ENCODE data around the gene EPB41L3. TPM values are rescaled to one million over a fixed set of nuclear protein-coding genes. Genes with fewer than 3 reads are reported as not detected.

The EPB41L3 gene
- total RNA-seq, 2 experiments from 2014 or later: not detected

- H3K36me3 ChIP-seq (ENCODE audit: insufficient read depth, low read length): no peaks in the 10 kb centered on the region
- ChIA-PET CTCF (ENCODE audit: unreplicated experiment) (no interaction called here), POLR2A (no interaction called here)
- H2AFZ ChIP-seq (ENCODE audit: low read length): no peak overlapping the region
- H3K79me2 ChIP-seq (ENCODE audit: insufficient read depth, low read depth, low read length): no peaks in the 10 kb centered on the region
- H3K4me3 ChIP-seq (ENCODE audit: low read depth, low read length, poor library complexity, severe bottlenecking): no peak overlapping the region
- TF ChIP-seq CTCF (conservative IDR thresholded peaks at IDR 0.05; ENCODE audit: low read length) (no peak), EZH2phosphoT487 (IDR thresholded peaks at IDR 0.05; ENCODE audit: borderline replicate concordance, low read depth, low read length) (no peak)
- H3K4me2 ChIP-seq (ENCODE audit: low read length): no peak overlapping the region
- DNase-seq (ENCODE audit: low spot score): no peak
- intact Hi-C loops (cut with micrococcal nuclease; ENCODE audit: unreplicated experiment): no loop called here
- no peak overlapping the region for H3K27ac ChIP-seq (ENCODE audit: low read depth, low read length, poor library complexity, severe bottlenecking)
- H3K9me2 ChIP-seq (ENCODE audit: insufficient read depth, low read length): no peaks in the 10 kb centered on the region
- no peaks in the 10 kb centered on the region for H4K20me1 ChIP-seq (ENCODE audit: insufficient read depth, low read length)
- BruUV-seq (replicated peaks): no TSS peak
- H3K4me1 ChIP-seq (ENCODE audit: insufficient read depth, low read length, poor library complexity, severe bottlenecking): no peaks in the 10 kb centered on the region
- no peaks in the 10 kb centered on the region for H3K9me3 ChIP-seq (ENCODE audit: low read length)
Measured at GRCh38 chr18:5542515-5543035, 1.2 kb downstream of the EPB41L3 start.

- no peak overlapping the region for H2AFZ ChIP-seq (ENCODE audit: low read length)
- H3K9me3 ChIP-seq (ENCODE audit: low read length): no peaks in the 10 kb centered on the region
- H3K27ac ChIP-seq (ENCODE audit: low read depth, low read length, poor library complexity, severe bottlenecking): no peak overlapping the region
- intact Hi-C loops (cut with micrococcal nuclease; ENCODE audit: unreplicated experiment): no loop called here
- no TSS peak for BruUV-seq (replicated peaks)
- no peaks in the 10 kb centered on the region for H3K36me3 ChIP-seq (ENCODE audit: insufficient read depth, low read length)
- CTCF ChIA-PET (ENCODE audit: unreplicated experiment): no interaction called here
- no peak for DNase-seq (ENCODE audit: low spot score)
- H4K20me1 ChIP-seq (ENCODE audit: insufficient read depth, low read length): no peaks in the 10 kb centered on the region
- no peak for TF ChIP-seq CTCF (conservative IDR thresholded peaks at IDR 0.05; ENCODE audit: low read length)
- TF ChIP-seq EZH2phosphoT487 (IDR thresholded peaks at IDR 0.05; ENCODE audit: borderline replicate concordance, low read depth, low read length): no peak
- no peaks in the 10 kb centered on the region for H3K9me2 ChIP-seq (ENCODE audit: insufficient read depth, low read length)
- H3K4me2 ChIP-seq (ENCODE audit: low read length): no peak overlapping the region
- no peak overlapping the region for H3K4me3 ChIP-seq (ENCODE audit: low read depth, low read length, poor library complexity, severe bottlenecking)
- no peaks in the 10 kb centered on the region for H3K4me1 ChIP-seq (ENCODE audit: insufficient read depth, low read length, poor library complexity, severe bottlenecking)
- POLR2A ChIA-PET: no interaction called here
- H3K79me2 ChIP-seq (ENCODE audit: insufficient read depth, low read depth, low read length): no peaks in the 10 kb centered on the region
Measured at GRCh38 chr18:5541644-5542043, 2.2 kb downstream of the EPB41L3 start.

- CTCF ChIA-PET (ENCODE audit: unreplicated experiment): no interaction called here
- TF ChIP-seq EZH2phosphoT487 (IDR thresholded peaks at IDR 0.05; ENCODE audit: borderline replicate concordance, low read depth, low read length) (no peak), CTCF (conservative IDR thresholded peaks at IDR 0.05; ENCODE audit: low read length) (no peak)
- BruUV-seq (replicated peaks): no TSS peak
Measured at GRCh38 chr18:5539391-5539790, 4.4 kb downstream of the EPB41L3 start.

More at GRCh38 chr18:5539391-5539790, 4.4 kb downstream of the EPB41L3 start:
- DNase-seq (ENCODE audit: low spot score): no peak
- no peak overlapping the region for H2AFZ ChIP-seq (ENCODE audit: low read length)
- no peak overlapping the region for H3K27ac ChIP-seq (ENCODE audit: low read depth, low read length, poor library complexity, severe bottlenecking)
- no peaks in the 10 kb centered on the region for H3K9me3 ChIP-seq (ENCODE audit: low read length)
- no peaks in the 10 kb centered on the region for H4K20me1 ChIP-seq (ENCODE audit: insufficient read depth, low read length)
- POLR2A ChIA-PET: no interaction called here
- no peaks in the 10 kb centered on the region for H3K4me1 ChIP-seq (ENCODE audit: insufficient read depth, low read length, poor library complexity, severe bottlenecking)
- H3K79me2 ChIP-seq (ENCODE audit: insufficient read depth, low read depth, low read length): no peaks in the 10 kb centered on the region
- intact Hi-C loops (cut with micrococcal nuclease; ENCODE audit: unreplicated experiment): no loop called here
- no peak overlapping the region for H3K4me2 ChIP-seq (ENCODE audit: low read length)
- no peaks in the 10 kb centered on the region for H3K36me3 ChIP-seq (ENCODE audit: insufficient read depth, low read length)
- no peak overlapping the region for H3K4me3 ChIP-seq (ENCODE audit: low read depth, low read length, poor library complexity, severe bottlenecking)
- H3K9me2 ChIP-seq (ENCODE audit: insufficient read depth, low read length): no peaks in the 10 kb centered on the region

Data from OCI-LY7 (cell line).